Colonic mucosa (tissue), 4 donors: ENCODE measurements around the gene SBK2. TPM values are rescaled to one million over a fixed set of nuclear protein-coding genes. Genes with fewer than 3 reads are reported as not detected.
A peak's percentile ranks its signal among the peaks of the same experiment; 100 is the strongest.

Experiments used
- DNase-seq: peaks from one replicate; pipeline ENCODE4 v3.0.0-alpha.2; 2020
- H3K27ac ChIP-seq: fragments of 200-600 bp; one replicate; pipeline ENCODE4 v1.8.0; 2021
- H3K27me3 ChIP-seq: fragments of 200-600 bp; one replicate; pipeline ENCODE4 v1.8.0; 2021
- H3K36me3 ChIP-seq: fragments of 200-600 bp; one replicate; pipeline ENCODE4 v1.8.0; 2021
- H3K4me1 ChIP-seq: fragments of 200-600 bp; one replicate; pipeline ENCODE4 v1.8.0; 2021; ENCODE audit warnings: mild to moderate bottlenecking
- H3K4me3 ChIP-seq: fragments of 200-600 bp; one replicate; pipeline ENCODE4 v1.8.0; 2021
- H3K9ac ChIP-seq, 2 donors: one replicate each; pipeline ENCODE4 v1.7.0; 2013; ENCODE audit warnings: control low read depth in 2 of 2, low read depth in 2 of 2, low read length in 2 of 2
- H3K9me3 ChIP-seq: fragments of 200-600 bp; one replicate; pipeline ENCODE4 v1.8.0; 2021
- intact Hi-C: fragments of 100-400 bp; cut with DNase I; formaldehyde crosslinking; loops from one replicate; pipeline ENCODE4 v1.14.1; 2022
- total RNA-seq, 2 donors: library from RNA; stranded (reverse); fragmentation: NEBNext Ultra II Directional in 1 of 2; extraction: Animal tissue kit (Norgen Biotek cat#: 25700) in 1 of 2; gene quantifications; one replicate each; pipeline ENCODE4 v1.2.1, GENCODE V29; 2021
- TF ChIP-seq, protein P1 (sequence below): fragments of 200-600 bp; IDR thresholded peaks from one replicate; pipeline ENCODE4 v1.8.0; 2022; ENCODE audit warnings: antibody characterized with exemption, mild to moderate bottlenecking
- donor health status: healthy.
- donor health status: DM: no; HTN: no; CAD: no.
- donor health status: DM: no; HTN: no; CAD: no.

SBK2 gene
- total RNA-seq, 2 donors from 2014 or later: not detected

DNA sequence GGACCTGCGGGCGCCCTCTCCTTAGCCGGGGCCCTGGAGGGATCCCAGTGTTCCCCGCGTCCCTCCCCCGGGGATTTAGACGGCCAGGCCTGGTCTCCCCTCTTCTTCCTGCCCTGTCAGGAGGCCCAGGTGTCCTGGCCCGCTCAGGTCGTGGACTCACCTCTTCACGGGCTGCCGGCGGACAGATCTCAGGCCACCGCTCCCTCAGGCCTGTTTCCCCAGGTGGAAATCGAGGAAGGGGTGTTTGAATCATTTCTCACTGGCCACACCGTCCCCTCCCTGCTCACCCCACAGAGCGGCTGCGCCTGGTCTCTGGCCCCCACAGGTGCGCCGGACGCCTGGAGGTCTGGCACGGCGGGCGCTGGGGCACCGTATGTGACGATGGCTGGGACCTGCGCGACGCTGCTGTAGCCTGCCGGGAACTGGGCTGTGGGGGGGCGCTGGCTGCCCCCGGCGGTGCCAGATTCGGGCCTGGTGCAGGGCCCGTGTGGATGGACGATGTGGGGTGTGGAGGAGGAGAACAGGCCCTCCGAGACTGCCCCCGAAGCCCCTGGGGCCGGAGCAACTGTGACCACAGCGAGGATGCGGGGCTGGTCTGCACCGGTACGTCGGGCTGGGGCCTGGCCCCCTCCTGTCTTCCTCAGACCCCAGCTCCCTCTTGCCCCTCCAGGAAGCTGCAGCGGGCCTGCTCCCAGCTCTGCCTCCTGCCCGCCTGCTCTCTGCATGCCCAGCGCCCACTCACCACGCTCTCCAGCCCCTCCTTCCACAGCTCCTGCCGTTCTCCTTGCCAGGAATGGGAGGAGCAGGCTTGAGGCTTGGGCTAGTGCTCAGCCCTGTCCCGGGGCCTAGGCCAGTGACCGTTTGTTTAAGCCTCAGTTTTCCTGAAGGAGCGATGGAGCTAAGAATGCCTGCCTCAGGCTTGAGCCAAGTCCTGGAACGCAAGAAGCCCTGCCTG is 46.2 kb downstream of the SBK2 start:
- no peak for DNase-seq
- Histone ChIP-seq H3K9me3 (no peaks in the 10 kb centered on the region), H3K36me3 (no peaks in the 10 kb centered on the region), H3K4me3 (no peak overlapping the region), H3K9ac (no peak overlapping the region), H3K4me1 (no peaks in the 10 kb centered on the region), H3K27ac (no peak overlapping the region), H3K27me3 (no peaks in the 10 kb centered on the region)
- intact Hi-C loops: no loop called here
- TF ChIP-seq, protein P1, sequence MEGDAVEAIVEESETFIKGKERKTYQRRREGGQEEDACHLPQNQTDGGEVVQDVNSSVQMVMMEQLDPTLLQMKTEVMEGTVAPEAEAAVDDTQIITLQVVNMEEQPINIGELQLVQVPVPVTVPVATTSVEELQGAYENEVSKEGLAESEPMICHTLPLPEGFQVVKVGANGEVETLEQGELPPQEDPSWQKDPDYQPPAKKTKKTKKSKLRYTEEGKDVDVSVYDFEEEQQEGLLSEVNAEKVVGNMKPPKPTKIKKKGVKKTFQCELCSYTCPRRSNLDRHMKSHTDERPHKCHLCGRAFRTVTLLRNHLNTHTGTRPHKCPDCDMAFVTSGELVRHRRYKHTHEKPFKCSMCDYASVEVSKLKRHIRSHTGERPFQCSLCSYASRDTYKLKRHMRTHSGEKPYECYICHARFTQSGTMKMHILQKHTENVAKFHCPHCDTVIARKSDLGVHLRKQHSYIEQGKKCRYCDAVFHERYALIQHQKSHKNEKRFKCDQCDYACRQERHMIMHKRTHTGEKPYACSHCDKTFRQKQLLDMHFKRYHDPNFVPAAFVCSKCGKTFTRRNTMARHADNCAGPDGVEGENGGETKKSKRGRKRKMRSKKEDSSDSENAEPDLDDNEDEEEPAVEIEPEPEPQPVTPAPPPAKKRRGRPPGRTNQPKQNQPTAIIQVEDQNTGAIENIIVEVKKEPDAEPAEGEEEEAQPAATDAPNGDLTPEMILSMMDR: no peak

DNA sequence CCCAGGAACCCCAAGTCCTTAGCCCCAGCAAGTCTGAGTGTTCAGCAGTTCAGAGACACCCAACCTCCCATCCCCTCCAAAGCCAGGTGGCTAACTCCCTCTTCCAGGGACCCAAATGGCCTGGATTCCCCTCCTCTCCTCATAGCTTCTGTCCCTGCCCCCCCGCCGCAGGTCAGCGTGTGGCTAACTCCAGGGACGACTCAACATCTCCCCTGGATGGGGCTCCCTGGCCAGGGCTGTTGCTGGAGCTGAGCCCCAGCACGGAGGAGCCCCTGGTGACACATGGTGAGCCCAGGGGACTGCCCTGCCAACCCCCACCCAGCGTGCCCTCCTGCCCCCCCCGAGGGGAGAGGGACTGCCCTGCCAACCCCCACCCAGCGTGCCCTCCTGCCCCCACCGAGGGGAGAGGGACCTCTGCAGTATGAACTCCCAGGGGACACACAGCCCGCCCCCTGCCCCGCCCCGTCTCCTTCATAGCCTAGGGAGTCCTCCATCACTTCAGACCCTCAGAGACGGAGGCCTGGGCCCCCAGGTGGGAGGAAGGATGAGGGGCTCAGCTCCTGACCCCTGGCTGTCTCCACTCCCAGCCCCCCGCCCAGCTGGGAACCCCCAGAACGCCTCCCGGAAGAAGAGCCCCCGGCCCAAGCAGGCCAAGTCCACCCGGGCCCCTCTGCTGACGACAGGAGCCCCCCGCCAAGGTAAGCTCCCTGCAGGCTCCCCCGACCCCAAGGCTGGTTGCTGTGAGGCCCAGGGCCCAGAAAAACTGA is 47.0 kb downstream of the SBK2 start:
- intact Hi-C loops: no loop called here
- H3K27ac ChIP-seq: peak overlapping the region; percentile 9
- H3K4me1 ChIP-seq: peaks cover 3% of the 10 kb centered on the region
- H3K4me3 ChIP-seq: no peak overlapping the region
- no peak overlapping the region for H3K9ac ChIP-seq
- no peaks in the 10 kb centered on the region for H3K36me3 ChIP-seq
- H3K9me3 ChIP-seq: no peaks in the 10 kb centered on the region
- TF ChIP-seq, protein P1: no peak
- no peak for DNase-seq
- H3K27me3 ChIP-seq: no peaks in the 10 kb centered on the region

DNA sequence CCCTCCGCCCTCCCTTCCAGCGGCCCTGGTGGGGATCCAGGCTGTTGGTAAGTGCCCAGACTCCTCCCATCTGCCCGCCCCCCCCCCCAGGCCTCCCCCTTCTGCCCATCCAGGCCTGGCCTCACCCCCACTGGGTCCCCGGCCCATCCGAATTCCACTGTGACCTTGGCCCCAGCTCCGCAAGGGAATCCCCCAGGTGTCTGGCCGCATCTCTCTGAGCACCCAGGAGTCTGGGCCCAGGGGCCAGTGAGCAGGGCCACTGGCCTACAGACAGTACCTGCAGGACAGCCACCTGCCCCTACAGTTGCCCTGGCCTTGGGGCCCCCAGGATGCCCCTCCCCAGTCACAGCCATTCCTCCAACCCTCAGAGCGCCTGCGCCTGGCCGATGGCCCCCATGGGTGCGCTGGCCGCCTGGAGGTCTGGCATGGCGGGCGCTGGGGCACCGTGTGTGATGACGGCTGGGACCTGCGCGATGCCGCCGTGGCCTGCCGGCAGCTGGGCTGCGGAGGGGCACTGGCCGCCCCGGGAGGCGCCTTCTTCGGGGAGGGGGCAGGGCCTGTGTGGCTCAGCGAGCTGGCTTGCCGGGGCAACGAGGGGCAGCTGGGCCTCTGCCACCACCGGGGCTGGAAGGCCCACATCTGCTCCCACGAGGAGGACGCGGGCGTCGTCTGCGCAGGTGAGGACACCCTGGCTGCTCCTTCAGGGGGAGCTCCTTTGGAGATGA is 47.8 kb downstream of the SBK2 start:
- Histone ChIP-seq H3K4me1 (peaks cover 10% of the 10 kb centered on the region), H3K9ac (no peak overlapping the region), H3K36me3 (no peaks in the 10 kb centered on the region), H3K9me3 (no peaks in the 10 kb centered on the region), H3K4me3 (no peak overlapping the region), H3K27me3 (no peaks in the 10 kb centered on the region), H3K27ac (peak overlapping the region; percentile 9)
- intact Hi-C loops: no loop called here
- TF ChIP-seq, protein P1: no peak
- no peak for DNase-seq

DNA sequence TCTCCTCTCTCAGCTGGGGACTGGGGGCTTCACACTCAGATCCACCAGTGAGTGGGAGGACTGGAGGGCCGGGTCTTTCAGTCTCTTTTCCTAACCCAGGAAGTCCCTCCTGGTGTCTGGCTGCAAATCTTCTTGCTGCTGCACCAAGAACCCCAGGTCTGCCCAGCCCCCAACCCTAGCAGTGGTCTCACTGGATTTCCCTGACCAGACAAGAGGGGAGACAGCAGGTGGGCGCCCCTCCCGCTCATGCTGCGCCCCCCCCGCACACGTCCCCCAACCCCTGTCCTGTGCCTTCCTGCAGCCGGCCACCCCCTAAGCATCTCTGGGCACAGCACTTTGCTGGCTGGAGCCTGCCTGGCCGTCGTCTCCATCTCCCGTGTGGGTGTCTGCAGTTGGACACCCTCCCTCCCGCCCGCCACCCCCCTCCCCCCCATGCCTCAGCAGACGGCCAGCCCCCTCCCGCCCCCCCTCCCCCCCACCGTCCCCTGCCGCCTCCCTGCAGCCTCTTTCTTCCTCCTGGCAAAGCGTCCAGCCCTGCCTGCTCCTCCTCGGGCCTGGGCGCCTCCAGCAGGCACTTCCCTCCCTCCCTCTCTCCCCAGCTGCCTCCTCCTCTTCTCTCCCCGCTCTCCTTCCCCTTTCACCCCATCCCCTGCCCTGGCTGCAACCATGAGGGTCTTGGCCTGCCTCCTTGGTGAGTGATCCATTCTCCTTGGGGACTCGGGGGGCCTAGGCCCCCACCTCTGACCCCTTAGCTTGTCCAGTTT is 48.8 kb downstream of the SBK2 start, which contains the start of gene SSC5D:
SSC5D (plus strand) TSS at position 513 of the 764 bp plus-strand sequence; CDS start at position 667, 154 bp downstream.
- intact Hi-C loops: no loop called here
- Histone ChIP-seq H3K9me3 (no peaks in the 10 kb centered on the region), H3K4me1 (peaks cover 10% of the 10 kb centered on the region), H3K4me3 (no peak within 1 kb of the TSS), H3K9ac (peak within 1 kb of the TSS; percentile 46 to 63), H3K27me3 (no peaks in the 10 kb centered on the region), H3K27ac (peak within 1 kb of the TSS; percentile 76), H3K36me3 (no peaks in the 10 kb centered on the region)
- TF ChIP-seq, protein P1: no peak
- DNase-seq: no peak
